ENCODE measurements around the gene MRPS15. TPM values are rescaled to one million over a fixed set of nuclear protein-coding genes. Genes with fewer than 3 reads are reported as not detected.
A peak's percentile ranks its signal among the peaks of the same experiment; 100 is the strongest.

Gene MRPS15
- total RNA-seq, 1 donor from 2014 or later: 25.1 TPM

- Histone ChIP-seq H3K9ac (ENCODE audit: low read depth in 1 of 3, low read length in 3 of 3) (peak within 1 kb of the TSS; percentile 91 to 97 (median 93)), H3K36me3 (ENCODE audit: control insufficient read depth in 3 of 3, insufficient read depth in 3 of 3, low read length in 3 of 3) (peaks cover 7 to 13% (median 12%) of the 10 kb centered on the region in 3 donors), H3K4me3 (ENCODE audit: low read length in 3 of 3) (peak within 1 kb of the TSS; percentile 82 to 89 (median 89)), H3K27ac (ENCODE audit: low read depth, low read length) (peak within 1 kb of the TSS; percentile 96), H3K4me1 (ENCODE audit: control insufficient read depth in 3 of 3, insufficient read depth in 3 of 3, low read length in 3 of 3) (peaks cover 4 to 9% (median 5%) of the 10 kb centered on the region in 3 donors), H3K9me3 (ENCODE audit: control insufficient read depth in 3 of 3, low read length in 3 of 3) (no peaks in the 10 kb centered on the region), H3K27me3 (ENCODE audit: control insufficient read depth in 3 of 3, insufficient read depth in 3 of 3, low read length in 3 of 3) (no peaks in the 10 kb centered on the region)
These were observed 13.8 kb downstream of the MRPS15 start, which contains the start of gene OSCP1 for GRCh38 chr1:36450270-36450918. TSS of gene OSCP1 (minus strand) at chr1:36450451. CDS start at chr1:36450369, 82 bp downstream.

GRCh38 chr1:36448530-36449056 is 15.6 kb downstream of the MRPS15 start:
- Histone ChIP-seq H3K27me3 (ENCODE audit: control insufficient read depth in 3 of 3, insufficient read depth in 3 of 3, low read length in 3 of 3) (no peaks in the 10 kb centered on the region), H3K9ac (ENCODE audit: low read depth in 1 of 3, low read length in 3 of 3) (peak overlapping the region in 1 of 3 donors; percentile 8), H3K36me3 (ENCODE audit: control insufficient read depth in 3 of 3, insufficient read depth in 3 of 3, low read length in 3 of 3) (peaks cover 0 to under 1% (median 0%) of the 10 kb centered on the region in 3 donors), H3K4me1 (ENCODE audit: control insufficient read depth in 3 of 3, insufficient read depth in 3 of 3, low read length in 3 of 3) (peaks cover 4 to 9% (median 5%) of the 10 kb centered on the region in 3 donors), H3K27ac (ENCODE audit: low read depth, low read length) (no peak overlapping the region), H3K4me3 (ENCODE audit: low read length in 3 of 3) (no peak overlapping the region), H3K9me3 (ENCODE audit: control insufficient read depth in 3 of 3, low read length in 3 of 3) (no peaks in the 10 kb centered on the region)

GRCh38 chr1:36447450-36447849 is 16.7 kb downstream of the MRPS15 start:
- no peak overlapping the region for H3K4me3 ChIP-seq (ENCODE audit: low read length in 3 of 3)
- H3K4me1 ChIP-seq (ENCODE audit: control insufficient read depth in 3 of 3, insufficient read depth in 3 of 3, low read length in 3 of 3): peaks cover 4 to 9% (median 5%) of the 10 kb centered on the region in 3 donors
- H3K36me3 ChIP-seq (ENCODE audit: control insufficient read depth in 3 of 3, insufficient read depth in 3 of 3, low read length in 3 of 3): peaks cover 0 to 4% (median 0%) of the 10 kb centered on the region in 3 donors
- no peak overlapping the region for H3K9ac ChIP-seq (ENCODE audit: low read depth in 1 of 3, low read length in 3 of 3)
- no peaks in the 10 kb centered on the region for H3K9me3 ChIP-seq (ENCODE audit: control insufficient read depth in 3 of 3, low read length in 3 of 3)
- no peaks in the 10 kb centered on the region for H3K27me3 ChIP-seq (ENCODE audit: control insufficient read depth in 3 of 3, insufficient read depth in 3 of 3, low read length in 3 of 3)
- H3K27ac ChIP-seq (ENCODE audit: low read depth, low read length): no peak overlapping the region

GRCh38 chr1:36446746-36447145 is 17.4 kb downstream of the MRPS15 start:
- peaks cover 4 to 8% (median 5%) of the 10 kb centered on the region in 3 donors for H3K4me1 ChIP-seq (ENCODE audit: control insufficient read depth in 3 of 3, insufficient read depth in 3 of 3, low read length in 3 of 3)
- H3K27ac ChIP-seq (ENCODE audit: low read depth, low read length): no peak overlapping the region
- H3K9ac ChIP-seq (ENCODE audit: low read depth in 1 of 3, low read length in 3 of 3): no peak overlapping the region
- no peaks in the 10 kb centered on the region for H3K27me3 ChIP-seq (ENCODE audit: control insufficient read depth in 3 of 3, insufficient read depth in 3 of 3, low read length in 3 of 3)
- H3K9me3 ChIP-seq (ENCODE audit: control insufficient read depth in 3 of 3, low read length in 3 of 3): no peaks in the 10 kb centered on the region
- peaks cover 0 to 4% (median 0%) of the 10 kb centered on the region in 3 donors for H3K36me3 ChIP-seq (ENCODE audit: control insufficient read depth in 3 of 3, insufficient read depth in 3 of 3, low read length in 3 of 3)
- no peak overlapping the region for H3K4me3 ChIP-seq (ENCODE audit: low read length in 3 of 3)

GRCh38 chr1:36446271-36446670 is 17.9 kb downstream of the MRPS15 start:
- Histone ChIP-seq H3K4me3 (ENCODE audit: low read length in 3 of 3) (no peak overlapping the region), H3K9ac (ENCODE audit: low read depth in 1 of 3, low read length in 3 of 3) (no peak overlapping the region), H3K36me3 (ENCODE audit: control insufficient read depth in 3 of 3, insufficient read depth in 3 of 3, low read length in 3 of 3) (peaks cover 0 to 4% (median 0%) of the 10 kb centered on the region in 3 donors), H3K9me3 (ENCODE audit: control insufficient read depth in 3 of 3, low read length in 3 of 3) (no peaks in the 10 kb centered on the region), H3K27ac (ENCODE audit: low read depth, low read length) (no peak overlapping the region), H3K4me1 (ENCODE audit: control insufficient read depth in 3 of 3, insufficient read depth in 3 of 3, low read length in 3 of 3) (peaks cover 4 to 5% (median 4%) of the 10 kb centered on the region in 3 donors), H3K27me3 (ENCODE audit: control insufficient read depth in 3 of 3, insufficient read depth in 3 of 3, low read length in 3 of 3) (no peaks in the 10 kb centered on the region)

GRCh38 chr1:36443297-36443696 is 20.9 kb downstream of the MRPS15 start:
- H3K27me3 ChIP-seq (ENCODE audit: control insufficient read depth in 3 of 3, insufficient read depth in 3 of 3, low read length in 3 of 3): no peaks in the 10 kb centered on the region
- H3K9ac ChIP-seq (ENCODE audit: low read depth in 1 of 3, low read length in 3 of 3): no peak overlapping the region
- no peaks in the 10 kb centered on the region for H3K4me1 ChIP-seq (ENCODE audit: control insufficient read depth in 3 of 3, insufficient read depth in 3 of 3, low read length in 3 of 3)
- H3K4me3 ChIP-seq (ENCODE audit: low read length in 3 of 3): no peak overlapping the region
- H3K36me3 ChIP-seq (ENCODE audit: control insufficient read depth in 3 of 3, insufficient read depth in 3 of 3, low read length in 3 of 3): peaks cover 4% of the 10 kb centered on the region in 3 donors
- H3K27ac ChIP-seq (ENCODE audit: low read depth, low read length): no peak overlapping the region
- no peaks in the 10 kb centered on the region for H3K9me3 ChIP-seq (ENCODE audit: control insufficient read depth in 3 of 3, low read length in 3 of 3)

GRCh38 chr1:36442337-36442736 is 21.8 kb downstream of the MRPS15 start:
- no peak overlapping the region for H3K4me3 ChIP-seq (ENCODE audit: low read length in 3 of 3)
- no peak overlapping the region for H3K9ac ChIP-seq (ENCODE audit: low read depth in 1 of 3, low read length in 3 of 3)
- no peaks in the 10 kb centered on the region for H3K4me1 ChIP-seq (ENCODE audit: control insufficient read depth in 3 of 3, insufficient read depth in 3 of 3, low read length in 3 of 3)
- H3K27ac ChIP-seq (ENCODE audit: low read depth, low read length): no peak overlapping the region
- no peaks in the 10 kb centered on the region for H3K27me3 ChIP-seq (ENCODE audit: control insufficient read depth in 3 of 3, insufficient read depth in 3 of 3, low read length in 3 of 3)
- no peaks in the 10 kb centered on the region for H3K9me3 ChIP-seq (ENCODE audit: control insufficient read depth in 3 of 3, low read length in 3 of 3)
- H3K36me3 ChIP-seq (ENCODE audit: control insufficient read depth in 3 of 3, insufficient read depth in 3 of 3, low read length in 3 of 3): peaks cover 4% of the 10 kb centered on the region in 3 donors

- Histone ChIP-seq H3K27me3 (ENCODE audit: control insufficient read depth in 3 of 3, insufficient read depth in 3 of 3, low read length in 3 of 3) (no peaks in the 10 kb centered on the region), H3K9ac (ENCODE audit: low read depth in 1 of 3, low read length in 3 of 3) (no peak overlapping the region), H3K27ac (ENCODE audit: low read depth, low read length) (no peak overlapping the region), H3K9me3 (ENCODE audit: control insufficient read depth in 3 of 3, low read length in 3 of 3) (no peaks in the 10 kb centered on the region), H3K4me3 (ENCODE audit: low read length in 3 of 3) (no peak overlapping the region), H3K4me1 (ENCODE audit: control insufficient read depth in 3 of 3, insufficient read depth in 3 of 3, low read length in 3 of 3) (no peaks in the 10 kb centered on the region), H3K36me3 (ENCODE audit: control insufficient read depth in 3 of 3, insufficient read depth in 3 of 3, low read length in 3 of 3) (peaks cover 4% of the 10 kb centered on the region in 3 donors)
These were observed 23.5 kb downstream of the MRPS15 start for GRCh38 chr1:36440646-36441045.

GRCh38 chr1:36440044-36440443 is 24.1 kb downstream of the MRPS15 start:
- Histone ChIP-seq H3K27ac (ENCODE audit: low read depth, low read length) (no peak overlapping the region), H3K9me3 (ENCODE audit: control insufficient read depth in 3 of 3, low read length in 3 of 3) (no peaks in the 10 kb centered on the region), H3K4me3 (ENCODE audit: low read length in 3 of 3) (no peak overlapping the region), H3K27me3 (ENCODE audit: control insufficient read depth in 3 of 3, insufficient read depth in 3 of 3, low read length in 3 of 3) (no peaks in the 10 kb centered on the region), H3K9ac (ENCODE audit: low read depth in 1 of 3, low read length in 3 of 3) (no peak overlapping the region), H3K36me3 (ENCODE audit: control insufficient read depth in 3 of 3, insufficient read depth in 3 of 3, low read length in 3 of 3) (peaks cover 4% of the 10 kb centered on the region in 3 donors), H3K4me1 (ENCODE audit: control insufficient read depth in 3 of 3, insufficient read depth in 3 of 3, low read length in 3 of 3) (no peaks in the 10 kb centered on the region)

GRCh38 chr1:36438715-36439114 is 25.5 kb downstream of the MRPS15 start:
- Histone ChIP-seq H3K4me3 (ENCODE audit: low read length in 3 of 3) (no peak overlapping the region), H3K4me1 (ENCODE audit: control insufficient read depth in 3 of 3, insufficient read depth in 3 of 3, low read length in 3 of 3) (no peaks in the 10 kb centered on the region), H3K9ac (ENCODE audit: low read depth in 1 of 3, low read length in 3 of 3) (no peak overlapping the region), H3K36me3 (ENCODE audit: control insufficient read depth in 3 of 3, insufficient read depth in 3 of 3, low read length in 3 of 3) (peaks cover 4 to 7% (median 4%) of the 10 kb centered on the region in 3 donors), H3K27ac (ENCODE audit: low read depth, low read length) (no peak overlapping the region), H3K9me3 (ENCODE audit: control insufficient read depth in 3 of 3, low read length in 3 of 3) (no peaks in the 10 kb centered on the region), H3K27me3 (ENCODE audit: control insufficient read depth in 3 of 3, insufficient read depth in 3 of 3, low read length in 3 of 3) (no peaks in the 10 kb centered on the region)
